Measurements from ENCODE around the gene EIF2AK2.

The EIF2AK2 gene

GRCh38 chr2:37083873-37084794 lies 72.6 kb downstream of the EIF2AK2 start, which contains the start of the genes GPATCH11 and HEATR5B:
Gene GPATCH11, plus strand, starts transcription at chr2:37084518. Its CDS starts 3,864 bp downstream, at chr2:37088382.
Gene HEATR5B, minus strand, starts transcription at chr2:37084372. Its CDS starts 958 bp downstream, at chr2:37083414.
- no peak for TF ChIP-seq RAD21 (IDR thresholded peaks at IDR 0.05; ENCODE audit: low read depth)
- 0 out of 2 replicates have a peak, but pooled peaks have one; percentile 11 for TF ChIP-seq EP300 (IDR thresholded peaks at IDR 0.05; ENCODE audit: borderline replicate concordance)
- TF ChIP-seq NFIC (IDR thresholded peaks at IDR 0.05), result no peak
- no peak for TF ChIP-seq REST (IDR thresholded peaks at IDR 0.05; ENCODE audit: low read depth)
- TF ChIP-seq USF1 (IDR thresholded peaks at IDR 0.05), result peak; percentile 54
- TF ChIP-seq ZBTB7A (IDR thresholded peaks at IDR 0.05; ENCODE audit: low read depth), result no peak
- TF ChIP-seq MAX (IDR thresholded peaks at IDR 0.05), result peak; percentile 85
- TF ChIP-seq TAF1 (IDR thresholded peaks at IDR 0.05; ENCODE audit: low read depth), result peak; percentile 55; the same call in 1 of the 2 replicates
- TF ChIP-seq CEBPB (IDR thresholded peaks at IDR 0.05), result peak; percentile 85
- no peak; the same call in 1 of the 2 replicates for TF ChIP-seq TEAD4 (IDR thresholded peaks at IDR 0.05)
- TF ChIP-seq CREB1 (IDR thresholded peaks at IDR 0.05; ENCODE audit: low read depth), result no peak
- TF ChIP-seq TCF12 (IDR thresholded peaks at IDR 0.05; ENCODE audit: low read depth), result no peak
- TF ChIP-seq YY1 (IDR thresholded peaks at IDR 0.05; ENCODE audit: low read depth), result no peak
- TF ChIP-seq EGR1 (IDR thresholded peaks at IDR 0.05), result no peak

- TF ChIP-seq TAF1 (IDR thresholded peaks at IDR 0.05; ENCODE audit: low read depth) (no peak), RAD21 (IDR thresholded peaks at IDR 0.05; ENCODE audit: low read depth) (no peak), EGR1 (IDR thresholded peaks at IDR 0.05) (no peak), EP300 (IDR thresholded peaks at IDR 0.05; ENCODE audit: borderline replicate concordance) (no peak), REST (IDR thresholded peaks at IDR 0.05; ENCODE audit: low read depth) (no peak), MAX (IDR thresholded peaks at IDR 0.05) (no peak), NFIC (IDR thresholded peaks at IDR 0.05) (no peak), USF1 (IDR thresholded peaks at IDR 0.05) (no peak), YY1 (IDR thresholded peaks at IDR 0.05; ENCODE audit: low read depth) (no peak), FOXM1 (IDR thresholded peaks at IDR 0.05; ENCODE audit: borderline replicate concordance, low read depth) (no peak), TEAD4 (IDR thresholded peaks at IDR 0.05) (no peak), CEBPB (IDR thresholded peaks at IDR 0.05) (no peak), CREB1 (IDR thresholded peaks at IDR 0.05; ENCODE audit: low read depth) (no peak)
Observed at GRCh38 chr2:37080689-37081088, 76.1 kb downstream of the EIF2AK2 start.

GRCh38 chr2:37080266-37080665 lies 76.5 kb downstream of the EIF2AK2 start:
- TF ChIP-seq NFIC (IDR thresholded peaks at IDR 0.05), result no peak

GRCh38 chr2:37070931-37071330 lies 85.8 kb downstream of the EIF2AK2 start:
- TF ChIP-seq USF1 (IDR thresholded peaks at IDR 0.05) (no peak), MAX (IDR thresholded peaks at IDR 0.05) (no peak), ZBTB7A (IDR thresholded peaks at IDR 0.05; ENCODE audit: low read depth) (no peak), TCF12 (IDR thresholded peaks at IDR 0.05; ENCODE audit: low read depth) (no peak), EGR1 (IDR thresholded peaks at IDR 0.05) (no peak), NFIC (IDR thresholded peaks at IDR 0.05) (no peak), YY1 (IDR thresholded peaks at IDR 0.05; ENCODE audit: low read depth) (no peak), REST (IDR thresholded peaks at IDR 0.05; ENCODE audit: low read depth) (no peak), TEAD4 (IDR thresholded peaks at IDR 0.05) (no peak), FOXM1 (IDR thresholded peaks at IDR 0.05; ENCODE audit: borderline replicate concordance, low read depth) (no peak), CREB1 (IDR thresholded peaks at IDR 0.05; ENCODE audit: low read depth) (no peak), EP300 (IDR thresholded peaks at IDR 0.05; ENCODE audit: borderline replicate concordance) (no peak), TAF1 (IDR thresholded peaks at IDR 0.05; ENCODE audit: low read depth) (no peak), CEBPB (IDR thresholded peaks at IDR 0.05) (no peak), RAD21 (IDR thresholded peaks at IDR 0.05; ENCODE audit: low read depth) (no peak)
